ENCODE measurements around the gene LEF1. TPM values are rescaled to one million over a fixed set of nuclear protein-coding genes. Genes with fewer than 3 reads are reported as not detected.

Gene LEF1
- total and polyA plus RNA-seq, 2 experiments from 2014 or later = 0.50 to 0.73 TPM

DNA sequence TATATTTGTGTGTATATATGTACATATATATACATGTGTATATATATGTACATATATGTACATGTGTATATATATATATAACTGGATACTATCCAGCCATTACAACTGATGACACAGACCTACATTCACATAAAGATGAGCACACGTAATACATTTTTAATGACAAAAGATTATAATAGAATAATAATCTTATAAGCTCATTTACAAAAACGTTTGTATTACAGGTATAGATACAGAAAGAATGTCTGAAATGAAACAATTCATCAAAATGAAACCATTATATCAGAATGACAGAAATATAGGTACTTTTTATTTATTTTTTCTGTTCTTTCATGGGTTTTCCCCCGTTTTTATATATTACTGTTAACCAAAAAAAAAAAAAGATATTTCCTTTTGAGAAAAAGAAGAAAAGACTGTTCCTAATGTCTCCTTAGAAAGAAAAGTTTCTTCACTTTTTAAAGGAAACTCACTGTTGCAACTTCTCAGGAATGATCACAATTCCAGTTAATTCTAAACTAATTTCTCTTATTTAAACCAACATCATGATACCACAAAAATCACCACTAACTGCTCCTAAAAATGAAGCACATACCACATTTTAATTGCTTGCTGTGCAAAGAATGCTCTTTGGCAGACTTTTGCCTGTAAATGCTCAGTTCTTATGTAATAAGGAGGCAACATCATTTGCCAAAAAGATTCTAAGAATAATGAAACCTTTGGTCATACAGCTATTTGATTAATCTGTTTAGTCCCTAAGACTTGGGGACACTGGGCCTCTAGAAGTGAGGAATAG, 18.9 kb downstream of the LEF1 start:
- DNase-seq (ENCODE audit: low spot score) (no peak), ATAC-seq (no peak)
- Histone ChIP-seq H4K20me1 (replicated peaks; ENCODE audit: insufficient read depth) (no peaks in the 10 kb centered on the region), H3K4me2 (no peak overlapping the region), H3K4me1 (ENCODE audit: insufficient read depth) (peaks cover 6% of the 10 kb centered on the region; the same call in 1 of the 2 replicates), H3K27me3 (ENCODE audit: insufficient read depth) (peaks cover 18% of the 10 kb centered on the region; the same call in 1 of the 2 replicates), H3F3A (replicated peaks; ENCODE audit: low read depth) (no peaks in the 10 kb centered on the region), H2AFZ (no peak overlapping the region), H3K36me3 (ENCODE audit: insufficient read depth) (no peaks in the 10 kb centered on the region), H3K27ac (ENCODE audit: low read depth) (no peak overlapping the region), H3K9me2 (ENCODE audit: insufficient read depth) (no peaks in the 10 kb centered on the region), H3K79me2 (replicated peaks; ENCODE audit: insufficient read depth) (no peaks in the 10 kb centered on the region), H3K4me3 (no peak overlapping the region)
- H3K27me3 Mint-ChIP-seq (ENCODE audit: insufficient read depth, low read depth, poor library complexity) = no peaks in the 10 kb centered on the region
- no peaks in the 10 kb centered on the region for H3K36me3 Mint-ChIP-seq (ENCODE audit: low read depth)
- H3K4me1 Mint-ChIP-seq = peaks cover 7% of the 10 kb centered on the region; the same call in 2 of the 3 replicates
- H3K27ac Mint-ChIP-seq = no peak overlapping the region
- H3K9me3 Mint-ChIP-seq = no peaks in the 10 kb centered on the region
- no peak overlapping the region for H3K4me3 Mint-ChIP-seq
- TF ChIP-seq POLR2AphosphoS5 (IDR thresholded peaks at IDR 0.05; ENCODE audit: low read depth) (no peak), EZH2 (IDR thresholded peaks at IDR 0.05; ENCODE audit: low read depth, unreplicated experiment) (no peak), STAT1 (IDR thresholded peaks at IDR 0.05; ENCODE audit: unreplicated experiment) (no peak), NANOG (IDR thresholded peaks at IDR 0.05; ENCODE audit: borderline replicate concordance) (no peak), JUNB (IDR thresholded peaks at IDR 0.05; ENCODE audit: unreplicated experiment) (no peak), ETS1 (IDR thresholded peaks at IDR 0.05) (no peak), EZH2phosphoT487 (IDR thresholded peaks at IDR 0.05; ENCODE audit: unreplicated experiment) (no peak), CREB1 (CRISPR knock-in tag; IDR thresholded peaks at IDR 0.05; ENCODE audit: low read depth) (no peak), CTCF (conservative IDR thresholded peaks at IDR 0.05; ENCODE audit: low read depth in 2 of 2) (no peak), ZNF114 (CRISPR knock-in tag; IDR thresholded peaks at IDR 0.05) (no peak)
- TF ChIP-seq, protein P1, sequence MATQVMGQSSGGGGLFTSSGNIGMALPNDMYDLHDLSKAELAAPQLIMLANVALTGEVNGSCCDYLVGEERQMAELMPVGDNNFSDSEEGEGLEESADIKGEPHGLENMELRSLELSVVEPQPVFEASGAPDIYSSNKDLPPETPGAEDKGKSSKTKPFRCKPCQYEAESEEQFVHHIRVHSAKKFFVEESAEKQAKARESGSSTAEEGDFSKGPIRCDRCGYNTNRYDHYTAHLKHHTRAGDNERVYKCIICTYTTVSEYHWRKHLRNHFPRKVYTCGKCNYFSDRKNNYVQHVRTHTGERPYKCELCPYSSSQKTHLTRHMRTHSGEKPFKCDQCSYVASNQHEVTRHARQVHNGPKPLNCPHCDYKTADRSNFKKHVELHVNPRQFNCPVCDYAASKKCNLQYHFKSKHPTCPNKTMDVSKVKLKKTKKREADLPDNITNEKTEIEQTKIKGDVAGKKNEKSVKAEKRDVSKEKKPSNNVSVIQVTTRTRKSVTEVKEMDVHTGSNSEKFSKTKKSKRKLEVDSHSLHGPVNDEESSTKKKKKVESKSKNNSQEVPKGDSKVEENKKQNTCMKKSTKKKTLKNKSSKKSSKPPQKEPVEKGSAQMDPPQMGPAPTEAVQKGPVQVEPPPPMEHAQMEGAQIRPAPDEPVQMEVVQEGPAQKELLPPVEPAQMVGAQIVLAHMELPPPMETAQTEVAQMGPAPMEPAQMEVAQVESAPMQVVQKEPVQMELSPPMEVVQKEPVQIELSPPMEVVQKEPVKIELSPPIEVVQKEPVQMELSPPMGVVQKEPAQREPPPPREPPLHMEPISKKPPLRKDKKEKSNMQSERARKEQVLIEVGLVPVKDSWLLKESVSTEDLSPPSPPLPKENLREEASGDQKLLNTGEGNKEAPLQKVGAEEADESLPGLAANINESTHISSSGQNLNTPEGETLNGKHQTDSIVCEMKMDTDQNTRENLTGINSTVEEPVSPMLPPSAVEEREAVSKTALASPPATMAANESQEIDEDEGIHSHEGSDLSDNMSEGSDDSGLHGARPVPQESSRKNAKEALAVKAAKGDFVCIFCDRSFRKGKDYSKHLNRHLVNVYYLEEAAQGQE (IDR thresholded peaks at IDR 0.05; ENCODE audit: unreplicated experiment) = no peak

Data from GM23338 (cell line).